H1 (cell line): ENCODE data around the gene ZNF337. TPM values are rescaled to one million over a fixed set of nuclear protein-coding genes. Genes with fewer than 3 reads are reported as not detected.
"Not testable (repeated sequence)": the region's sequence is repeated elsewhere in the genome, so short reads cannot be mapped to it uniquely, and the experiment has no call there.

Experiments
- CTCF ChIA-PET: fragments of 300-600 bp; sonication (Branson Sonifier 250); formaldehyde crosslinking; loops from one replicate; lab custom pipeline; 2021; ENCODE audit not compliant: partially characterized antibody; lab: Charles Lee
- POLR2A ChIA-PET: fragments of 300-600 bp; sonication (Branson Sonifier 250); formaldehyde crosslinking; loops from one replicate; lab custom pipeline; 2021; ENCODE audit warnings: inconsistent platforms; ENCODE audit not compliant: partially characterized antibody; lab: Charles Lee
- DNase-seq, 2 experiments: peaks; one replicate each; pipeline versions ENCODE4 v3.0.0 to v3.0.0-alpha.2; 2010 to 2022; ENCODE audit warnings: low spot score in 2 of 2, low read depth in 1 of 2, mixed read lengths in 1 of 2
- FAIRE-seq: peaks from 2 replicates; lab custom pipeline; 2011; peaks lifted over from hg19 to GRCh38; lab: Jason Lieb, UNC
- H2AFZ ChIP-seq: 2 replicates; pipeline ENCODE4 v1.8.1; 2012; ENCODE audit warnings: low read length, inconsistent platforms
- H2AK5ac ChIP-seq: 2 replicates; pipeline ENCODE4 v1.6.1; 2013; ENCODE audit warnings: low read depth, low read length
- H2BK120ac ChIP-seq: replicated peaks from 2 replicates; pipeline ENCODE3; 2013; ENCODE audit warnings: low read depth, low read length, inconsistent platforms
- H2BK12ac ChIP-seq: 2 replicates; pipeline ENCODE4 v1.6.1; 2013; ENCODE audit warnings: low read depth, low read length
- H2BK15ac ChIP-seq: 2 replicates; pipeline ENCODE4 v1.6.1; 2013; ENCODE audit warnings: low read length
- H2BK20ac ChIP-seq: 2 replicates; pipeline ENCODE4 v1.6.1; 2013; ENCODE audit warnings: low read length
- H2BK5ac ChIP-seq: 2 replicates; pipeline ENCODE4 v1.6.1; 2013; ENCODE audit warnings: low read depth, low read length
- H3K14ac ChIP-seq: 2 replicates; pipeline ENCODE4 v1.6.1; 2013; ENCODE audit warnings: inconsistent platforms; ENCODE audit not compliant: insufficient read length
- H3K18ac ChIP-seq: 2 replicates; pipeline ENCODE4 v1.6.1; 2013; ENCODE audit warnings: low read length; ENCODE audit errors: extremely low read depth
- H3K23ac ChIP-seq: 2 replicates; pipeline ENCODE4 v1.6.1; 2013; ENCODE audit warnings: inconsistent platforms; ENCODE audit not compliant: insufficient read length
- H3K23me2 ChIP-seq: 2 replicates; pipeline ENCODE4 v1.6.1; 2013; ENCODE audit warnings: low read depth, low read length
- H3K27ac ChIP-seq: 2 replicates; pipeline ENCODE4 v1.6.1; 2011; ENCODE audit warnings: low read depth, low read length, inconsistent platforms
- H3K27me3 ChIP-seq, 4 experiments: replicated peaks in 1 of 4; 1 replicate in 1 of 4; 2 replicates in 3 of 4; pipeline versions ENCODE4 v1.6.1 to v1.8.1; 2011 to 2013; ENCODE audit warnings: low read length in 3 of 4, mild to moderate bottlenecking in 3 of 4, inconsistent platforms in 2 of 4, mixed read lengths in 2 of 4, moderate library complexity in 1 of 4; ENCODE audit not compliant: control insufficient read depth in 3 of 4, insufficient read depth in 3 of 4; ENCODE audit errors: extremely low read depth in 1 of 4
- H3K36me3 ChIP-seq, 4 experiments: 2 replicates each; pipeline versions ENCODE4 v1.6.1 to v1.8.1; 2011 to 2013; ENCODE audit warnings: mild to moderate bottlenecking in 4 of 4, low read length in 3 of 4, moderate library complexity in 2 of 4, control low read depth in 1 of 4, inconsistent platforms in 1 of 4; ENCODE audit not compliant: insufficient read depth in 4 of 4, control insufficient read depth in 2 of 4
- H3K4ac ChIP-seq: replicated peaks from 2 replicates; pipeline ENCODE3; 2013; ENCODE audit warnings: low read length, low read depth, mixed read lengths, inconsistent platforms; ENCODE audit not compliant: insufficient read length
- H3K4me1 ChIP-seq, 4 experiments: replicated peaks in 1 of 4; 1 replicate in 1 of 4; 2 replicates in 3 of 4; pipeline versions ENCODE4 v1.6.1 to v1.8.1; 2011 to 2013; ENCODE audit warnings: low read length in 3 of 4, inconsistent platforms in 2 of 4, mixed read lengths in 1 of 4; ENCODE audit not compliant: insufficient read depth in 4 of 4, control insufficient read depth in 3 of 4
- H3K4me2 ChIP-seq, 2 experiments: 2 replicates each; pipeline versions ENCODE4 v1.6.1 to v1.8.1; 2011 to 2013; ENCODE audit warnings: low read depth in 2 of 2, low read length in 2 of 2, control low read depth in 1 of 2, inconsistent platforms in 1 of 2, mild to moderate bottlenecking in 1 of 2; ENCODE audit not compliant: insufficient read depth in 1 of 2
- H3K4me3 ChIP-seq, 4 experiments: fragments of 200-600, 300-600 bp in 1 of 4; sonication (generic), shearing (Covaris generic), sonication (Bioruptor Twin) in 1 of 4; 2 replicates each; pipeline versions ENCODE4 v1.5.1 to v1.8.1; 2011 to 2016; ENCODE audit warnings: low read length in 4 of 4, low read depth in 3 of 4, control low read depth in 2 of 4, inconsistent platforms in 2 of 4, mild to moderate bottlenecking in 2 of 4, mixed read lengths in 1 of 4, moderate library complexity in 1 of 4; ENCODE audit not compliant: insufficient read depth in 2 of 4; ENCODE audit errors: extremely low read depth in 1 of 4
- H3K56ac ChIP-seq: replicated peaks from 2 replicates; pipeline ENCODE3; 2013; ENCODE audit warnings: low read depth, mild to moderate bottlenecking, mixed read lengths, low read length, inconsistent platforms; ENCODE audit not compliant: insufficient read length
- H3K79me1 ChIP-seq: 2 replicates; pipeline ENCODE4 v1.6.1; 2013; ENCODE audit warnings: low read depth, low read length, control low read depth
- H3K79me2 ChIP-seq, 2 experiments: 2 replicates each; pipeline versions ENCODE4 v1.6.1 to v1.8.1; 2012 to 2013; ENCODE audit warnings: low read length in 2 of 2, mild to moderate bottlenecking in 2 of 2, inconsistent platforms in 1 of 2; ENCODE audit not compliant: insufficient read depth in 2 of 2, control insufficient read depth in 1 of 2
- H3K9ac ChIP-seq, 4 experiments: replicated peaks in 1 of 4; 1 replicate in 1 of 4; 2 replicates in 3 of 4; pipeline versions ENCODE4 v1.6.1 to v1.8.1; 2011 to 2013; ENCODE audit warnings: low read depth in 3 of 4, low read length in 3 of 4, control low read depth in 2 of 4, mild to moderate bottlenecking in 2 of 4, moderate library complexity in 2 of 4, inconsistent platforms in 1 of 4; ENCODE audit errors: extremely low read depth in 1 of 4
- H3K9me3 ChIP-seq, 2 experiments: 2 replicates each; pipeline versions ENCODE4 v1.6.1 to v1.8.1; 2012 to 2013; ENCODE audit warnings: mild to moderate bottlenecking in 2 of 2, moderate library complexity in 2 of 2, control low read depth in 1 of 2, inconsistent platforms in 1 of 2, low read depth in 1 of 2, low read length in 1 of 2, mixed read lengths in 1 of 2; ENCODE audit not compliant: insufficient read depth in 2 of 2
- H4K20me1 ChIP-seq, 2 experiments: replicated peaks in 1 of 2; 2 replicates each; pipeline versions ENCODE3 to v1.8.1; 2011 to 2013; ENCODE audit warnings: inconsistent platforms in 2 of 2, low read length in 2 of 2, mild to moderate bottlenecking in 1 of 2; ENCODE audit not compliant: insufficient read depth in 2 of 2, control insufficient read depth in 1 of 2
- H4K5ac ChIP-seq: 2 replicates; pipeline ENCODE4 v1.6.1; 2013; ENCODE audit warnings: low read length, low read depth, mixed read lengths, inconsistent platforms; ENCODE audit not compliant: insufficient read length
- H4K8ac ChIP-seq: 2 replicates; pipeline ENCODE4 v1.8.0; 2013; ENCODE audit warnings: mild to moderate bottlenecking, moderate library complexity, low read length, inconsistent platforms; ENCODE audit not compliant: insufficient read depth; ENCODE audit errors: extremely low read depth
- H4K91ac ChIP-seq: replicated peaks from 2 replicates; pipeline ENCODE3; 2013; ENCODE audit warnings: low read length, mixed read lengths, inconsistent platforms; ENCODE audit not compliant: insufficient read length
- WGBS, 2 experiments: shearing (Covaris generic) in 1 of 2; methylation state at CpG; one replicate each; pipeline versions ENCODE4 v1.1.6 to v1.1.7; 2013 to 2015; ENCODE audit warnings: low lambda C conversion rate in 2 of 2, mixed read lengths in 2 of 2, inconsistent platforms in 1 of 2, low coverage in 1 of 2, missing lambda C conversion rate in 1 of 2; ENCODE audit not compliant: insufficient replicate concordance in 2 of 2, insufficient coverage in 1 of 2, insufficient read length in 1 of 2; ENCODE audit errors: extremely low coverage in 1 of 2, missing lambda C conversion rate in 1 of 2; 5-methylcytosine and 5-hydroxymethylcytosine counted together
- polyA plus RNA-seq, 7 experiments: library from polyadenylated mRNA; depleted of rRNA in 3 of 7; stranded (reverse) in 5 of 7; unstranded in 2 of 7; fragments of >200 nt in 5 of 7; fragments of 200-250 nt in 2 of 7; gene quantifications; 1 replicate in 5 of 7; 2 replicates in 1 of 7; 4 replicates in 1 of 7; pipeline versions ENCODE4 v1.2.1 to v1.2.3, GENCODE V29; 2011 to 2013; ENCODE audit warnings: missing spikeins in 2 of 7, mixed read lengths in 2 of 7
- total RNA-seq: library from RNA; stranded (reverse); fragmentation: NEBNext Ultra II Directional; extraction: Animal tissue kit (Norgen Biotek cat#: 25700); gene quantifications from 2 replicates; pipeline ENCODE4 v1.2.1, GENCODE V29; 2021

The ZNF337 gene
- total and polyA plus RNA-seq, 2 of the 8 experiments (the other 6 are each of a cell fraction or from before 2014, with no cell fraction given), result 2.8 to 6.6 TPM

GRCh38 chr20:25718896-25719809 lies 22.5 kb upstream of the ZNF337 start:
- H3K36me3 ChIP-seq, H3K79me2 ChIP-seq, FAIRE-seq, H2AK5ac ChIP-seq, H3K14ac ChIP-seq, H2BK5ac ChIP-seq, H3K23ac ChIP-seq, CTCF ChIA-PET, H3K4ac ChIP-seq, H3K23me2 ChIP-seq, H4K8ac ChIP-seq, H2BK120ac ChIP-seq, H3K4me2 ChIP-seq, H3K18ac ChIP-seq, H3K4me1 ChIP-seq, H4K20me1 ChIP-seq, H3K79me1 ChIP-seq, H4K5ac ChIP-seq, H3K9ac ChIP-seq, H2BK20ac ChIP-seq, H4K91ac ChIP-seq, H2AFZ ChIP-seq, H3K27me3 ChIP-seq, H3K4me3 ChIP-seq, H3K27ac ChIP-seq, H3K56ac ChIP-seq: not testable (repeated sequence)
- POLR2A ChIA-PET, result interaction anchor here (0.6 to 1.3 kb wide), 2 partner anchors 19 to 21 kb away, joined by 3 read pairs; no protein-coding TSS in a partner anchor
- Histone ChIP-seq H2BK15ac (peak overlapping the region; percentile 2; the same call in 1 of the 2 replicates), H2BK12ac (peak overlapping the region; percentile 1; the same call in 1 of the 2 replicates), H3K9me3 (peaks cover 7 to 28% of the 10 kb centered on the region in 2 experiments; a peak in 3 of 4 replicates)
- WGBS, 2 experiments, result 77% methylated on average over 19 of the region's 20 CpGs; no CpG with 5 or more reads in 1 of the 2 experiments
- peak in 1 of 2 experiments; percentile 59 for DNase-seq
